Keratinocyte (primary cell): Measurements from ENCODE around the gene UCK2. TPM values are rescaled to one million over a fixed set of nuclear protein-coding genes. Genes with fewer than 3 reads are reported as not detected.

Experiments
- DNase-seq: peaks from one replicate; pipeline ENCODE4 v3.0.0-alpha.2; 2011; ENCODE audit warnings: low read depth, missing footprints, low spot score
- FAIRE-seq: peaks from 2 replicates; lab custom pipeline; 2011; peaks lifted over from hg19 to GRCh38; lab: Jason Lieb, UNC
- H2AFZ ChIP-seq: 2 replicates; pipeline ENCODE4 v1.6.0; 2012; ENCODE audit warnings: low read length, control low read depth, inconsistent platforms; ENCODE audit not compliant: control insufficient read depth
- H3K27ac ChIP-seq: 2 replicates; pipeline ENCODE4 v1.5.1; 2011; ENCODE audit warnings: low read length; ENCODE audit not compliant: control insufficient read depth, insufficient read depth
- H3K27me3 ChIP-seq: 3 replicates; pipeline ENCODE4 v1.6.0; 2011; ENCODE audit warnings: low read length; ENCODE audit not compliant: control insufficient read depth, insufficient read depth; ENCODE audit errors: extremely low read depth
- H3K36me3 ChIP-seq, 2 experiments: 2 replicates in 1 of 2; 3 replicates in 1 of 2; pipeline ENCODE4 v1.5.1; 2011; ENCODE audit warnings: low read length in 2 of 2, mild to moderate bottlenecking in 1 of 2; ENCODE audit not compliant: control insufficient read depth in 2 of 2, insufficient read depth in 2 of 2; ENCODE audit errors: extremely low read depth in 1 of 2
- H3K4me1 ChIP-seq: 3 replicates; pipeline ENCODE4 v1.5.1; 2011; ENCODE audit warnings: low read length; ENCODE audit not compliant: control insufficient read depth, insufficient read depth; ENCODE audit errors: extremely low read depth
- H3K4me2 ChIP-seq: 3 replicates; pipeline ENCODE4 v1.6.0; 2011; ENCODE audit warnings: low read depth, low read length; ENCODE audit not compliant: control insufficient read depth, insufficient read depth; ENCODE audit errors: extremely low read depth
- H3K4me3 ChIP-seq, 3 experiments: fragments of 200-600 bp in 1 of 3; sonication (generic) in 1 of 3; 2 replicates in 2 of 3; 3 replicates in 1 of 3; pipeline ENCODE4 v1.5.1; 2011 to 2016; ENCODE audit warnings: low read length in 3 of 3, mild to moderate bottlenecking in 3 of 3, control low read depth in 2 of 3, inconsistent platforms in 1 of 3, low read depth in 1 of 3, mixed read lengths in 1 of 3, mixed run types in 1 of 3, moderate library complexity in 1 of 3; ENCODE audit not compliant: control insufficient read depth in 2 of 3, insufficient read depth in 2 of 3; ENCODE audit errors: extremely low read depth in 1 of 3
- H3K79me2 ChIP-seq: 2 replicates; pipeline ENCODE4 v1.6.0; 2012; ENCODE audit warnings: low read length; ENCODE audit not compliant: control insufficient read depth, insufficient read depth
- H3K9ac ChIP-seq: 3 replicates; pipeline ENCODE4 v1.6.0; 2011; ENCODE audit warnings: low read length; ENCODE audit not compliant: control insufficient read depth, insufficient read depth; ENCODE audit errors: extremely low read depth
- H3K9me1 ChIP-seq: 3 replicates; pipeline ENCODE4 v1.6.0; 2011; ENCODE audit warnings: low read length; ENCODE audit not compliant: control insufficient read depth, insufficient read depth; ENCODE audit errors: extremely low read depth
- H3K9me3 ChIP-seq: 2 replicates; pipeline ENCODE4 v1.5.1; 2012; ENCODE audit warnings: low read depth, low read length; ENCODE audit not compliant: control insufficient read depth
- H4K20me1 ChIP-seq: 3 replicates; pipeline ENCODE4 v1.6.0; 2011; ENCODE audit warnings: low read length; ENCODE audit not compliant: control insufficient read depth, insufficient read depth; ENCODE audit errors: extremely low read depth
- EZH2 ChIP-seq: IDR thresholded peaks from one replicate; pipeline ENCODE4 v1.6.1; 2012; ENCODE audit warnings: inconsistent platforms, mild to moderate bottlenecking, low read length, moderate library complexity
- dilution Hi-C: fragments of 300-500 bp; cut with MboI; formaldehyde crosslinking; loops from one replicate; pipeline ENCODE4 v1.7.0; 2020; ENCODE audit warnings: low sequenced_read_pairs; ENCODE audit not compliant: extremely low pct_ligation_motif_present
- polyA plus RNA-seq, 5 experiments: library from polyadenylated mRNA; depleted of rRNA in 3 of 5; stranded (reverse) in 3 of 5; stranded (forward) in 1 of 5; unstranded in 1 of 5; fragments of >200 nt; gene quantifications; 1 replicate in 1 of 5; 2 replicates in 3 of 5; 3 replicates in 1 of 5; pipeline versions ENCODE4 v1.2.1 to v1.2.3, GENCODE V29; 2011 to 2012; ENCODE audit warnings: missing spikeins in 2 of 5, low read depth in 1 of 5, low replicate concordance in 1 of 5
- TF ChIP-seq, protein P1 (sequence below), 3 experiments: IDR thresholded peaks in 1 of 3; conservative IDR thresholded peaks in 1 of 3; optimal IDR thresholded peaks in 1 of 3; 2 replicates in 2 of 3; 3 replicates in 1 of 3; pipeline versions ENCODE3 to v1.5.1; 2011; ENCODE audit warnings: low read length in 3 of 3, mild to moderate bottlenecking in 3 of 3, moderate library complexity in 2 of 3, control low read depth in 1 of 3, inconsistent platforms in 1 of 3; ENCODE audit not compliant: insufficient read depth in 2 of 3; ENCODE audit errors: extremely low read depth in 1 of 3

Gene UCK2
- polyA plus RNA-seq, 1 donor (not counting 4 experiments of a cell fraction or from before 2014, with no cell fraction given) = 71.9 TPM

DNA sequence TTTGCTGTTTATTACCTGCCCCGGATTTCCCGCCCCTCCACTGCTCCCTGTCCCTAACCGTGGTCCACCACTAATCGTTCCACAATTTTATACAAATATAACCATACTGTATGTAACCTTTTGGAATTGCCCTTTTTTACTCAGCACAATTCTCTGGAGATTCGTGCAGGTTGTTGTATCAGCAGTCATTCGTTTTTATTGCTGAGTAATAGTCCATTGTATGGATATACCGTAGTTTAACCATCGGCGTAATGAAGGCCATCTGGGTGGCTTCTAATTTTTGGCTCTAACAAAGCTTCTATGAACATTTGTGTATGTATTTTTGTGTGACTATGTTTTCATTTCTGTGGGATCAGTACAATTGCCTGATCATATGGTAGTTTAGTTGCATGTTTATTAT lies 50.0 kb downstream of the UCK2 start:
- H2AFZ ChIP-seq = no peak overlapping the region
- FAIRE-seq (no peak), DNase-seq (no peak)
- TF ChIP-seq, protein P1, sequence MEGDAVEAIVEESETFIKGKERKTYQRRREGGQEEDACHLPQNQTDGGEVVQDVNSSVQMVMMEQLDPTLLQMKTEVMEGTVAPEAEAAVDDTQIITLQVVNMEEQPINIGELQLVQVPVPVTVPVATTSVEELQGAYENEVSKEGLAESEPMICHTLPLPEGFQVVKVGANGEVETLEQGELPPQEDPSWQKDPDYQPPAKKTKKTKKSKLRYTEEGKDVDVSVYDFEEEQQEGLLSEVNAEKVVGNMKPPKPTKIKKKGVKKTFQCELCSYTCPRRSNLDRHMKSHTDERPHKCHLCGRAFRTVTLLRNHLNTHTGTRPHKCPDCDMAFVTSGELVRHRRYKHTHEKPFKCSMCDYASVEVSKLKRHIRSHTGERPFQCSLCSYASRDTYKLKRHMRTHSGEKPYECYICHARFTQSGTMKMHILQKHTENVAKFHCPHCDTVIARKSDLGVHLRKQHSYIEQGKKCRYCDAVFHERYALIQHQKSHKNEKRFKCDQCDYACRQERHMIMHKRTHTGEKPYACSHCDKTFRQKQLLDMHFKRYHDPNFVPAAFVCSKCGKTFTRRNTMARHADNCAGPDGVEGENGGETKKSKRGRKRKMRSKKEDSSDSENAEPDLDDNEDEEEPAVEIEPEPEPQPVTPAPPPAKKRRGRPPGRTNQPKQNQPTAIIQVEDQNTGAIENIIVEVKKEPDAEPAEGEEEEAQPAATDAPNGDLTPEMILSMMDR (optimal IDR thresholded peaks at IDR 0.05 in 1 of 3, IDR thresholded peaks at IDR 0.05 in 1 of 3, conservative IDR thresholded peaks at IDR 0.05 in 1 of 3; ENCODE audit: extremely low read depth in 1 of 3, insufficient read depth in 2 of 3, low read length in 3 of 3) = no peak
- no peak for TF ChIP-seq EZH2
- H3K9me3 ChIP-seq = no peaks in the 10 kb centered on the region
- no peak overlapping the region for H3K9ac ChIP-seq
- no peaks in the 10 kb centered on the region for H3K27me3 ChIP-seq
- H3K9me1 ChIP-seq = no peaks in the 10 kb centered on the region
- H4K20me1 ChIP-seq = peaks cover 5% of the 10 kb centered on the region
- H3K79me2 ChIP-seq = peaks cover 94% of the 10 kb centered on the region
- no peak overlapping the region for H3K4me3 ChIP-seq
- peaks cover 15% of the 10 kb centered on the region for H3K4me1 ChIP-seq
- H3K4me2 ChIP-seq = no peak overlapping the region
- dilution Hi-C loops = no loop called here
- H3K27ac ChIP-seq = no peak overlapping the region
- H3K36me3 ChIP-seq = no peaks in the 10 kb centered on the region

DNA sequence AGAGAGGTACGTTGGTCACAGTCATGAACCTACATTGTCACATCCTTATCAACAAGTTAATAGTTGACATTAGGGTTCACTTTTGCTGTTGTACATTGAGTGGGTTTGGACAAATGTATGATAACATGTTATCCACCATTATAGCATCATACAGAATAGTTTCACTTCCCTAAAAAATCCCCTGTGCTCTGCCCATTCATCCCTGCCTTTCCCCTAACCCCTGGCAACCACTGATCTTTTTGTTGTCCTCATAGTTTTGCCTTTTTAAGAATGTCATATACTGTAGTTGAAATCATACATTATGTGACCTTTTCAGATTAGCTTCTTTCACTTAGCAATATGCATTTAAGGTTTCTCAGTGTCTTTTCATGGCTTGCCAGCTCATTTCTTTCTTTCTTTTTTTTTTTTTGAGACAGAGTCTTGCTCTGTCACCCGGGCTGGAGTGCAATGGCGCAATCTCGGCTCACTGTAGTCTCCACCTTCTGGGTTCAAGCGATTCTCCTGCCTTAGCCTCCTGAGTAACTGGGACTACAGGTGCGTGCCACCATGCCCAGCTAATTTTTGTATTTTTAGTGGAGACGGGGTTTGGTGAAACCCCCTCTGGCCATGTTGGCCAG lies 50.6 kb downstream of the UCK2 start:
- Histone ChIP-seq H2AFZ (no peak overlapping the region), H3K79me2 (peaks cover 93% of the 10 kb centered on the region), H3K36me3 (peaks cover 0 to 3% of the 10 kb centered on the region in 2 experiments), H3K4me3 (no peak overlapping the region), H3K4me2 (no peak overlapping the region), H3K9me1 (no peaks in the 10 kb centered on the region), H3K9me3 (no peaks in the 10 kb centered on the region), H4K20me1 (peaks cover 5% of the 10 kb centered on the region), H3K27me3 (no peaks in the 10 kb centered on the region), H3K27ac (no peak overlapping the region), H3K4me1 (peaks cover 21% of the 10 kb centered on the region), H3K9ac (no peak overlapping the region)
- no peak for FAIRE-seq
- no peak for DNase-seq
- dilution Hi-C loops = no loop called here
- TF ChIP-seq, protein P1 (optimal IDR thresholded peaks at IDR 0.05 in 1 of 3, IDR thresholded peaks at IDR 0.05 in 1 of 3, conservative IDR thresholded peaks at IDR 0.05 in 1 of 3; ENCODE audit: extremely low read depth in 1 of 3, insufficient read depth in 2 of 3, low read length in 3 of 3) = no peak
- TF ChIP-seq EZH2 = no peak
